ENCODE data around the gene TMEM63A. TPM values are rescaled to one million over a fixed set of nuclear protein-coding genes. Genes with fewer than 3 reads are reported as not detected.
A peak's percentile ranks its signal among the peaks of the same experiment; 100 is the strongest.
"Not testable (repeated sequence)": the region's sequence is repeated elsewhere in the genome, so short reads cannot be mapped to it uniquely, and the experiment has no call there.

Gene TMEM63A
- total RNA-seq, 1 donor from 2014 or later = 12.4 TPM

GRCh38 chr1:225908013-225908640 is 25.9 kb upstream of the TMEM63A start:
- no peak for DNase-seq

- no peak for DNase-seq
Measured at GRCh38 chr1:225907341-225907740, 25.2 kb upstream of the TMEM63A start.

- no peak for DNase-seq
Measured at GRCh38 chr1:225906467-225906866, 24.3 kb upstream of the TMEM63A start.

- DNase-seq = no peak
Measured at GRCh38 chr1:225903623-225904022, 21.4 kb upstream of the TMEM63A start.

- peak; percentile 35 for DNase-seq
Measured at GRCh38 chr1:225899044-225899925, 17.1 kb upstream of the TMEM63A start.

- DNase-seq = no peak
Measured at GRCh38 chr1:225897595-225898514, 15.7 kb upstream of the TMEM63A start.

GRCh38 chr1:225896937-225897549 is 14.9 kb upstream of the TMEM63A start:
- peak; percentile 30 for DNase-seq

- DNase-seq = no peak
Measured at GRCh38 chr1:225896494-225896893, 14.3 kb upstream of the TMEM63A start.

- no peak for DNase-seq
Measured at GRCh38 chr1:225892307-225892706, 10.1 kb upstream of the TMEM63A start.

GRCh38 chr1:225891229-225891972 is 9.2 kb upstream of the TMEM63A start:
- DNase-seq = no peak

GRCh38 chr1:225890346-225891228 is 8.4 kb upstream of the TMEM63A start:
- DNase-seq = no peak

- no peak for DNase-seq
Measured at GRCh38 chr1:225889743-225890142, 7.6 kb upstream of the TMEM63A start.

GRCh38 chr1:225888898-225889601 is 6.9 kb upstream of the TMEM63A start, which contains the start of gene LEFTY1:
Gene LEFTY1, minus strand, starts transcription at chr1:225889146. Its CDS starts 80 bp downstream, at chr1:225889066.
- DNase-seq = no peak

GRCh38 chr1:225888289-225888897 is 6.2 kb upstream of the TMEM63A start:
- DNase-seq = no peak

GRCh38 chr1:225887554-225888288 is 5.5 kb upstream of the TMEM63A start:
- not testable (repeated sequence) for DNase-seq

GRCh38 chr1:225887030-225887314 is 4.8 kb upstream of the TMEM63A start:
- no peak for DNase-seq

GRCh38 chr1:225886159-225887029 is 4.2 kb upstream of the TMEM63A start:
- DNase-seq = no peak

- DNase-seq = no peak
Measured at GRCh38 chr1:225885336-225885735, 3.2 kb upstream of the TMEM63A start.

Measured in dermis blood vessel endothelial cell (primary cell).